Activated CD4-positive, alpha-beta T cell treated with anti-CD3 and anti-CD28 coated beads, Interleukin-2, amount 50 U/mL, for 16 hours (primary cell): Measurements from ENCODE around the gene SLC1A3.
"Not testable (repeated sequence)": the region's sequence is repeated elsewhere in the genome, so short reads cannot be mapped to it uniquely, and the experiment has no call there.

Source experiments
- DNase-seq: peaks from one replicate; pipeline ENCODE4 v3.0.0-alpha.2; 2020

Gene SLC1A3

DNA sequence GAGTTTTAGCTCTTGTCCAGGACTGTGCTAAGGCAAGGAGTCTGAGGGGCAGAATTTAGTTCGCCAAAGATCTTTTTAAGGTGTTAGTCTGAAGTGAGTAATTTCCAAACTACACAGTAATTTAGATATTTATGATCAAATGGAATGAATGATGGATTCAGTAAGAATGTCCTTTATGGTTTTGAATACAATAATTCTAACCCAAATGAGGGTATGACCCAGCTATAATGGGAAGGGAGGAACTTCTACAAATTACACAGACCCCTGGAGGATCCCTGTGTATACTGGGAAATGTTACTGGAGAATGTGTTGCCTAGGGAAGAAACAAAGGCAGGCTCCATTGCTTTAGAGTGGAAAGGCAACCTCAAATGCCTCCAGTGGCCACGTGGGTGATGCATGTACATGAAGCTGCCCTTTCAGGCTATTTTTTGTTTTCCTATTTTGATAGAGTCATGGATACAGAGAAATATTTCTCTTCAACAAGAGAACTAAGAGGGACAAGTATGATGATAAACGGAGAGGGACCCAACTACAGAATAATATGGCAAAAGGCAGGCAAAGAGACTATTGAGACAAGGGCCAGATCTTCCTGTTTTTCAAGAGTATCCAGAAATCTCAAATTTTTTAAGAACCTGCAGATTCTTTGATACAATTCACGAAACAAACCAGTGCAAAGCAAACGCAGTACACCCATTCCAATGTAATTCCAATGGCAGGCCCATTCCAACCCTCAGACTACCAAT, 25.4 kb downstream of the SLC1A3 start:
- DNase-seq: peak; percentile 5

DNA sequence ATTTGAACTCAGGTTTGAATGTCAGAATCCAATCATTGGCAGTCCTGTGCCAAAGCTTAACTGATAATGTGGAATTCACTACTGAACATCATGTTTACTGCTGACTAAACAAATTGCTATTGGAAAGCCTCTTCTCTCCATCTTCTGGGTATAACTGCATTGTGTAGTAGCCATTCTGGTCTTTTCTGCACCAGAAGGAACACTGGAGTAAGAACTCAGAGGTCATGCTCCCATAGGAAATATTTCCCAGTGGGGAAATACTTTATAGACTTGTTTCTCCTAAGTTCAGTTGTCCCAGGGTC, 25.9 kb downstream of the SLC1A3 start:
- DNase-seq: no peak

DNA sequence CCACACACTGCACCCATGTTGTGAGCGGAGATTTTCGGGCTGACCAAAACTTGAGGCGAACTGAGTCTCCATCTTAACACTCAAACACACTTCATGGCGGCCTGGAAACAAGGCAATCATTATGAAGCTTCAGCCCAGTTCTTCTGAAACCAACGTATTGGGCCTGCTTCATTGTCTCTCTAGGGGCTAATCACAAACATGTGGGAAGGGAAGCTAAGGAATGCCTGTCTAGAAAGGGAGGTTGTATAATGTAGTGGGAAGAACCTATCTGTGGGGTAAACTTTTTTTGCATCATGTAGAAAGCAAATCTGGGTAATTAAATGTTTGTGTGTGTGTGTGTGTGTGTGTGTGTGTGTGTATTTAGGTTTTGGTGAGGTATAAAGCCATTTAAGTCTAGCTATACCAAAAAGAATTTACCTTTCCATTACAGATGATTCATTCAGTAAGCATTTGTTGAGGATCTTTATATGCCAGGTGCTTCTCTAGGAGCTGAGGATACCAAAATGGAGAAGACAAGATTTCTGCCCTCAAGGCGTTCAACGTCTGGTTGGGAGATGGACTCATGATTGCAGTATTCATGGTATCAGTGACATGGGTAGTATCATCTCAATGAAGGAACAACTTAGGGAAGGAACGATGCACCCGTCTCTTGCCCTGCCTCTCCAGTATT, 29.4 kb downstream of the SLC1A3 start:
- DNase-seq: no peak

- no peak for DNase-seq
Observed at GRCh38 chr5:36637101-36637500, 30.7 kb downstream of the SLC1A3 start.

DNA sequence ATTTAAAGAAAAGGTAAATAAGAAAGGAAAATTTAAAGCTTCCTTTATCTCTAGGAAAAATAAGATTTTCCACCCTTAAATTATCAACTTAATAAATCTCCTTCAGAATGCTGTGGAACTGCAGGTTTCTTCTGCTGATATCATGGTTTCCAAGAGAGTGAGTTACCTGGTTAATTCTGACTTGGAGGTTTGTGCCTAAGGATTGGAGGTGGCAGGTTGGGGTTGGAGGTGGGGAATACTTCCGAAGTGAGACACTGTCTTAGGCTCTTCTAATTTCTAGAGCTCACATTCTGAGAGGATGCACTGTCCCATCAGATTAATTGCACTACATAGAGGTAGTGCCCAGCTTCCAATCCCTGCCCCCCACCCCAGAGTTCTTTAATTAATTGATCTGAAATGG, 31.1 kb downstream of the SLC1A3 start:
- no peak for DNase-seq

DNA sequence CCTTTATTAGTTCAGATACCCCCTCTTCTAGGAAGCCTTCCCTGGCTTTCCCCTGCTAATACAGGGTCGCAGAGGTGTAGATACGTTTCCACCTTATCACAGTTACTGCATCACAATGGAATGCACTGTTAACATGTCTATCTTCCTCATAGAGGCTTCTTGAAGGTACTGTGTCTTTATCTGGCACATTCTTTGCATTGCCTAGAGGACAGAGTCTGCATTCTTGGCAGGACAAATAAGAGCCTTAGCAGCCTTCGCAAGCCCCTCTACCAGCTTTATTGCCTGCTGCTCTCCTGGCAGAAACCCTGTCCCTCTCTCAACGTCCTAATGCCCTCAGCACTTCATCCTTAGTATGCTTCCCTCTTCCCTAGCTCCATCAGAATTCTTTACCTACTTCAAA, 31.6 kb downstream of the SLC1A3 start:
- no peak for DNase-seq

GRCh38 chr5:36640949-36641348, 34.5 kb downstream of the SLC1A3 start:
- no peak for DNase-seq

GRCh38 chr5:36641431-36641830, 35.0 kb downstream of the SLC1A3 start:
- no peak for DNase-seq

DNA sequence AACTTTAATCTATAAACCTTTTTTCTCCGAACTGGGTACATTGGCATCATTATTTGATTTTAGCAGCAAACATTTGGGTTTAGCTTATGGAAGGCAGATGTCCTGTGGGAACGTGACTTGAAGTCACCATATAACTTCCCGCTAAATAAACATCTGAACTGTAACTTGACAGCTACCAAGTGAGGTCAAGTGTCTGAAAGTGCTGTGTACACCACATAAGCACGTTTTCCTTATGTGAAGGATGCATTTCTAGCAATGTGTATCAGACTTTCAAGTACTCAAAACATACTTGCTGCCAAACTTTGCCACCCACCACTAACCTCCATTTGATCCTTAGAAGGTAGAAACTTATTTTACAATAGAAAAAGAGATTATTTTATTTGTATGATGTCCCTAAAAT, 35.7 kb downstream of the SLC1A3 start:
- no peak for DNase-seq

GRCh38 chr5:36643162-36643561, 36.8 kb downstream of the SLC1A3 start:
- DNase-seq: no peak

- DNase-seq: not testable (repeated sequence)
Observed at GRCh38 chr5:36643841-36644240, 37.4 kb downstream of the SLC1A3 start.

DNA sequence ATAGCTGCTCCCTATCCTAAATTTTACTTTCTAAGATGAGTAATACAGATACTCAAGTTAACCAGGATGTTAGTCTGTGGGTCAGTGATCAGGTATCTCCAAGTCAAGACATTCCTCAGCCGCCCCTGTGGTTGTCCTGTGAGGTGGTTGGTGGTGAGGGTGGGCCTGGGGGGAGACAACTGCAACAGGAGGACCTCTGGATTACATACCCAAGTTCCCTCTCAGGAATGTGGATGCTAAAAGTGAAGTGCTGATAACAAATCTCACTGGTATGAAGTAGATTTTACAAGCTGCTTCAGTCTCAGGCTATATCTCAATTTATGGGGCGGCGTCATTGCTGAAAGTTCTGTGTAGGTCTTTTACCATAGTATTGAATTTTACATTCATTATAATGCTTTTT, 38.3 kb downstream of the SLC1A3 start:
- no peak for DNase-seq

- no peak for DNase-seq
Observed at GRCh38 chr5:36646100-36646499, 39.7 kb downstream of the SLC1A3 start.

GRCh38 chr5:36646507-36647023, 40.2 kb downstream of the SLC1A3 start:
- DNase-seq: no peak

DNA sequence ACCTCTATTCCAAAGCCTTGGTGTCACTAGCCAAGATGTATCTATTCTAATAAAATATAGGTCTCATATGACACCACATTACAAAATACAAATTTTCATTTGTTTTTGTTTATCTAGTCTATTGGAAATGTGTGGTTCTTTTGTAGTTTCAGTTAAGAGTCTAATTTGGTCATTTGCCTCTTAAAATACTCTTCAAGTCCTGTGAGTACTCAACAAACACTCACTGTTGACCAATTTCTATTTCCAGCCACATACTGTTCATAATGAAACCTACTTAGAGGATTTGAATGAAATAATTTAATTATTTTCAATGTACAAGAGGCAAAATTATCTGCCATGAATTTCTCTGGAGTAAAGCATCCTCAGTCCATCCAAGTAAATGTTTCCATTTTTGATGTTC, 40.6 kb downstream of the SLC1A3 start:
- no peak for DNase-seq

DNA sequence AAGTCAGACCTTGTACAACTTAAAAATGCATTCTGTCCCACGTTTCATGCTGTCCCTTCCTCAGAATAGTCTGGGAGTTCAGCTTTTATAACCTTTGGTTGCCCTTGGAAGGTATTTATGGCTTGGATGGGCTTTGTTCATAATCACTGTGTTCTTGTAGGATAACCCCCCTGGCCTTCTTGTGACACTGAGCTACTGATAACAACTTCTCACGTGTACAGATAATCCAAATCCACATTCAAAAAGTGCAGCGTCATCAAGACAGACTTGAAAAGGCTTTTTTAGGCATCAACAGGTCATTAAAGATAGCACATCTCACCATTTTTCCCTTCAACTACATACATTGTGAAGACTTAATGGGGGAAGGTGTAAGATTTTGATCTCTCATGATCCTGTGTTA, 42.0 kb downstream of the SLC1A3 start:
- DNase-seq: no peak

GRCh38 chr5:36651761-36652685, 45.6 kb downstream of the SLC1A3 start:
- no peak for DNase-seq

- DNase-seq: no peak
Observed at GRCh38 chr5:36653044-36653705, 46.8 kb downstream of the SLC1A3 start.

- no peak for DNase-seq
Observed at GRCh38 chr5:36654564-36654963, 48.2 kb downstream of the SLC1A3 start.

DNA sequence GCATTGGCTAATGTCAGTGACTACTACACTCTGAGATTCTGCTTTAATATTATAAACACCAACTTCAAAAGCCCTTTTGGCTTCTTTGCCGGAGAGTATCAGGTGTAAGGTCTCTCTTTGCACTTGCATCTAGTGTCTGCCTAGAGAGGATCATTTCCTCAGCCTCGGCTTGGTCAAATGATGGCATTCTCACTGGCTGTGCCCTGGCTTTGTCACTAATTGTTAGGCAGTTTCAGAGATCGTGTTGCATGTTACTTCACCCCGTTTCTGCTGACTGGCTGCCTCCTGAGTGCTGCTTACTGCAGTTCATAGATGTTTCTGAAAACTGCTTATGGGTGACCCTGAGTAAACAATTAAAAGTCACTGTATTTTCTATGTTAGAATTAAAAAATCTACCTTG, 48.8 kb downstream of the SLC1A3 start:
- no peak for DNase-seq

GRCh38 chr5:36656556-36656955, 50.1 kb downstream of the SLC1A3 start:
- no peak for DNase-seq

GRCh38 chr5:36657563-36657995, 51.2 kb downstream of the SLC1A3 start:
- DNase-seq: no peak
